T-cell (primary cell): Measurements from ENCODE around the gene NECAB2. TPM values are rescaled to one million over a fixed set of nuclear protein-coding genes. Genes with fewer than 3 reads are reported as not detected.

Source experiments
- ATAC-seq, 4 experiments: fragments of 200-7000 bp in 3 of 4; fragments of 150-1000 bp in 1 of 4; cut with Tn5 transposase; replicated peaks in 1 of 4; 1 replicate in 3 of 4; 2 replicates in 1 of 4; pipeline ENCODE4 v1.10.0; 2021; ENCODE audit warnings: moderate library complexity in 3 of 4, mild to moderate bottlenecking in 2 of 4, moderate number of reproducible peaks in 1 of 4
- CTCF ChIA-PET, 2 donors: fragments of 300-600 bp; sonication (Branson Sonifier 250); formaldehyde crosslinking; loops; one replicate each; lab custom pipeline; 2022; ENCODE audit warnings: antibody characterized with exemption in 2 of 2; lab: Charles Lee
- POLR2A ChIA-PET, 2 donors: fragments of 300-600 bp; sonication (Branson Sonifier 250); formaldehyde crosslinking; loops; one replicate each; lab custom pipeline; 2022; ENCODE audit warnings: antibody characterized with exemption in 2 of 2; lab: Charles Lee
- DNase-seq, 35 experiments: peaks; one replicate each; pipeline versions ENCODE4 v3.0.0 to v3.0.0-alpha.2; 2013 to 2023
- H3K27ac ChIP-seq: one replicate; pipeline ENCODE4 v1.5.1; 2013; ENCODE audit warnings: low read length
- H3K27me3 ChIP-seq, 2 experiments: replicated peaks in 1 of 2; 1 replicate in 1 of 2; 2 replicates in 1 of 2; pipeline versions ENCODE4 v1.6.1 to v1.7.0; 2013; ENCODE audit warnings: low read length in 1 of 2, mixed read lengths in 1 of 2; ENCODE audit not compliant: control insufficient read depth in 2 of 2, insufficient read depth in 2 of 2; ENCODE audit errors: extremely low read depth in 1 of 2
- H3K36me3 ChIP-seq, 2 donors: 1 replicate in 1 of 2; 2 replicates in 1 of 2; pipeline versions ENCODE4 v1.6.1 to v1.7.0; 2013; ENCODE audit warnings: low read length in 1 of 2; ENCODE audit not compliant: control insufficient read depth in 2 of 2, insufficient read depth in 1 of 2; ENCODE audit errors: extremely low read depth in 1 of 2
- H3K4me1 ChIP-seq, 2 experiments: 1 replicate in 1 of 2; 2 replicates in 1 of 2; pipeline versions ENCODE4 v1.6.1 to v1.7.0; 2013; ENCODE audit warnings: low read length in 2 of 2, mixed read lengths in 1 of 2; ENCODE audit not compliant: insufficient read depth in 2 of 2, control insufficient read depth in 1 of 2; ENCODE audit errors: extremely low read depth in 1 of 2
- H3K4me3 ChIP-seq, 2 donors: 1 replicate in 1 of 2; 2 replicates in 1 of 2; pipeline versions ENCODE4 v1.5.1 to v1.7.0; 2013; ENCODE audit warnings: mild to moderate bottlenecking in 2 of 2, low read length in 1 of 2, moderate library complexity in 1 of 2; ENCODE audit not compliant: control insufficient read depth in 1 of 2; ENCODE audit errors: extremely low read depth in 1 of 2
- H3K9me3 ChIP-seq: 2 replicates; pipeline ENCODE4 v1.7.0; 2013
- H3K27ac Mint-ChIP-seq, 2 donors: one replicate each; pipeline ENCODE4 v1.8.0; 2020 to 2021; ENCODE audit warnings: mild to moderate bottlenecking in 2 of 2, mixed read lengths in 2 of 2
- H3K27me3 Mint-ChIP-seq, 2 donors: one replicate each; pipeline ENCODE4 v1.8.0; 2021 to 2022; ENCODE audit warnings: mixed read lengths in 2 of 2
- H3K36me3 Mint-ChIP-seq: one replicate; pipeline ENCODE4 v1.8.0; 2021; ENCODE audit warnings: mixed read lengths
- H3K4me1 Mint-ChIP-seq, 3 donors: one replicate each; pipeline ENCODE4 v1.8.0; 2020 to 2022; ENCODE audit warnings: mixed read lengths in 3 of 3, mild to moderate bottlenecking in 1 of 3
- H3K4me3 Mint-ChIP-seq, 3 donors: one replicate each; pipeline ENCODE4 v1.8.0; 2020 to 2022; ENCODE audit warnings: mild to moderate bottlenecking in 3 of 3, mixed read lengths in 3 of 3, moderate library complexity in 3 of 3
- H3K9me3 Mint-ChIP-seq, 3 donors: one replicate each; pipeline ENCODE4 v1.8.0; 2020 to 2022; ENCODE audit warnings: mixed read lengths in 3 of 3
- WGBS: methylation state at CpG from one replicate; pipeline ENCODE4 v1.1.5; 2013; ENCODE audit warnings: missing lambda C conversion rate; ENCODE audit not compliant: insufficient coverage; 5-methylcytosine and 5-hydroxymethylcytosine counted together
- total RNA-seq, 35 experiments: library from RNA in 6 of 35; stranded (reverse) in 6 of 35; fragments of 120-200 nt in 1 of 35; gene quantifications; one replicate each; pipeline versions ENCODE4 v1.2.1 to v1.2.4 and lab custom pipeline; 2013 to 2026

The NECAB2 gene
- total RNA-seq, 5 donors from 2014 or later (not counting 1 experiment from before 2014, with no cell fraction given), result not detected

DNA sequence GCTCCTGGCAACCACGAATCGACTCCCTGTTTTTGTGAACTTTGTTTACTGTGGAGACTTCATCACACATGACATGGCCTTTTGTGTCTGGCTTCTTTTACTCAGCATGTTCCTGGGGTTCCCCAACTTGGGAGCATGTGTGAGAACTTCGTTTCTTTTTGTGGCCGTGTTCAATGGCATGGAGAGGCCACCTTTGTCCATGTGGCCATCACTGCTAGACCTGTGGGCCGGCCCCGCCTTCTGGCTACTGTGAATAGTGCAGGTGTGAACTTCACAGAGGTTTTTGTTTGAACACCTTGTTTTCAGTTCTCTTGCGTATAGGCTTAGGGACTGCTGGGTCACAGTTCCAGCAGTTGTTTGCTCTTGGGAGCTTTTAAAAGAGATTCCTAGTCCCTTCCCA lies 80.2 kb downstream of the NECAB2 start:
- H3K4me3 ChIP-seq, result no peak overlapping the region
- H3K27me3 Mint-ChIP-seq, result peaks cover 12 to 15% of the 10 kb centered on the region in 2 donors
- WGBS, result 92% methylated on average over 6 of the region's 7 CpGs
- H3K9me3 Mint-ChIP-seq, result no peaks in the 10 kb centered on the region
- no peaks in the 10 kb centered on the region for H3K9me3 ChIP-seq
- ChIA-PET CTCF (no interaction called here), POLR2A (interaction anchor here in 1 of 2 donors (0.5 kb wide), 1 partner anchor 10 kb away, joined by 3 read pairs; no protein-coding TSS in a partner anchor)
- ATAC-seq, result no peak
- H3K36me3 Mint-ChIP-seq, result peaks cover 23% of the 10 kb centered on the region
- peaks cover 12 to 30% of the 10 kb centered on the region in 2 donors for H3K36me3 ChIP-seq
- H3K4me3 Mint-ChIP-seq, result no peak overlapping the region
- peaks cover 2 to 8% (median 5%) of the 10 kb centered on the region in 3 donors for H3K4me1 Mint-ChIP-seq
- peaks cover 0 to 17% of the 10 kb centered on the region in 2 experiments for H3K27me3 ChIP-seq
- DNase-seq, result no peak
- no peak overlapping the region for H3K27ac Mint-ChIP-seq
- H3K4me1 ChIP-seq, result peaks cover 0 to 2% of the 10 kb centered on the region in 2 experiments
- no peak overlapping the region for H3K27ac ChIP-seq

DNA sequence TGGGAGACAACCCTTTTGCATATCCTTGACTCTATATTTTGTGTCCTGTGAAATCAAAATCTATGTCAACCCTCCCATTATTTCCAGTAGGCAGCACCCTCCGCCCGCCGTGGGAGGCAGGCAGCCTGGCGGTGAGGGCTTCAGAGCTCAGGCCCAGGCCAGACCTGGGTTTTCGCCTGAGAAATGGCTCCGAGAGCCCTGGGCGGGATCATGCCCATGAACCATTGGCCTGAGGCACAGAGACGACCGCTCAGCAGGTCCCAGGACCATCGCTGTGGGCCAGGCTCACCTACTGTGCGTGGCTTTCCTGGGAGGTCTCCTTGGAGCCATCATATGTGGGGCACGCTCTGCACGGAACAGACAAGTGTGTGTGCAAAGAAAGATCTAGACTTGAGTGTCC lies 80.8 kb downstream of the NECAB2 start:
- H3K36me3 ChIP-seq, result peaks cover 14 to 36% of the 10 kb centered on the region in 2 donors
- no peak overlapping the region for H3K27ac ChIP-seq
- no peaks in the 10 kb centered on the region for H3K9me3 ChIP-seq
- ChIA-PET POLR2A (no interaction called here), CTCF (no interaction called here)
- no peak overlapping the region for H3K4me3 Mint-ChIP-seq
- no peak overlapping the region for H3K4me3 ChIP-seq
- H3K4me1 ChIP-seq, result no peaks in the 10 kb centered on the region
- H3K9me3 Mint-ChIP-seq, result no peaks in the 10 kb centered on the region
- WGBS, result 84% methylated on average over 10 of the region's 13 CpGs
- H3K36me3 Mint-ChIP-seq, result peaks cover 28% of the 10 kb centered on the region
- H3K27ac Mint-ChIP-seq, result no peak overlapping the region
- peaks cover 6 to 10% of the 10 kb centered on the region in 2 donors for H3K27me3 Mint-ChIP-seq
- H3K4me1 Mint-ChIP-seq, result peaks cover under 1 to 3% (median 1%) of the 10 kb centered on the region in 3 donors
- ATAC-seq (no peak), DNase-seq (no peak)
- H3K27me3 ChIP-seq, result peaks cover 0 to 11% of the 10 kb centered on the region in 2 experiments

- no peaks in the 10 kb centered on the region for H3K9me3 ChIP-seq
Measured at GRCh38 chr16:84049403-84050060, 81.5 kb downstream of the NECAB2 start.

DNA sequence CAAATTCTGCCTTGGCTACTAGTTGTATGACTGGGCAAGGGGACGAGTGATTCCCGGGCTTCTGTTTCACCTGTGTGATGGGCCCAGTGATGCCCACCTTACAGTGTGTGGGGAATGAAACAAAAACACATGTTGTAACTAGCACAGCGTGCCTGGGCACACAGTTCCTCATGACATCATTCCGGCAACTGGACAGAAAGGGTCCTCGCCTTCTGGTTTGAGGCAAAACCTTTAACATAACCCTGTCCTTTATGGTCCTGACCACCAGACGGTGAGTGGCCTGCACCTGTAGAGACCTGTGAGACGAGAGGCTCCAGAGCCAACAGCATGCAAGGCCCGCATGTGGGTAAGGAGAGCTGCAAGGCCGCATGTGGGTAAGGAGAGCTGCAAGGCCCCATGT lies 82.3 kb downstream of the NECAB2 start:
- Mint-ChIP-seq H3K9me3 (no peaks in the 10 kb centered on the region), H3K4me3 (no peak overlapping the region), H3K27me3 (no peaks in the 10 kb centered on the region), H3K36me3 (peaks cover 41% of the 10 kb centered on the region), H3K27ac (no peak overlapping the region), H3K4me1 (no peaks in the 10 kb centered on the region)
- H3K27ac ChIP-seq, result no peak overlapping the region
- H3K27me3 ChIP-seq, result peaks cover 0 to 2% of the 10 kb centered on the region in 2 experiments
- no peaks in the 10 kb centered on the region for H3K9me3 ChIP-seq
- H3K36me3 ChIP-seq, result peaks cover 29 to 50% of the 10 kb centered on the region in 2 donors
- ChIA-PET CTCF (interaction anchor here in 1 of 2 donors (0.6 kb wide), 1 partner anchor 11 kb away, joined by 5 read pairs; no protein-coding TSS in a partner anchor), POLR2A (no interaction called here)
- ATAC-seq (no peak), DNase-seq (no peak)
- H3K4me1 ChIP-seq, result no peaks in the 10 kb centered on the region
- no peak overlapping the region for H3K4me3 ChIP-seq
- 93% methylated on average over 9 of the region's 9 CpGs for WGBS

More at GRCh38 chr16:84049403-84050060, 81.5 kb downstream of the NECAB2 start:
- no peaks in the 10 kb centered on the region for H3K4me1 ChIP-seq
- H3K36me3 Mint-ChIP-seq, result peaks cover 35% of the 10 kb centered on the region
- no peaks in the 10 kb centered on the region for H3K4me1 Mint-ChIP-seq
- ChIA-PET POLR2A (no interaction called here), CTCF (no interaction called here)
- H3K9me3 Mint-ChIP-seq, result no peaks in the 10 kb centered on the region
- WGBS, result 86% methylated on average over 13 of the region's 13 CpGs
- H3K4me3 Mint-ChIP-seq, result no peak overlapping the region
- ATAC-seq, result no peak
- no peak for DNase-seq
- H3K4me3 ChIP-seq, result no peak overlapping the region
- H3K27ac Mint-ChIP-seq, result no peak overlapping the region
- peaks cover 21 to 42% of the 10 kb centered on the region in 2 donors for H3K36me3 ChIP-seq
- no peak overlapping the region for H3K27ac ChIP-seq
- H3K27me3 Mint-ChIP-seq, result peaks cover under 1 to 4% of the 10 kb centered on the region in 2 donors
- peaks cover 0 to 6% of the 10 kb centered on the region in 2 experiments for H3K27me3 ChIP-seq

DNA sequence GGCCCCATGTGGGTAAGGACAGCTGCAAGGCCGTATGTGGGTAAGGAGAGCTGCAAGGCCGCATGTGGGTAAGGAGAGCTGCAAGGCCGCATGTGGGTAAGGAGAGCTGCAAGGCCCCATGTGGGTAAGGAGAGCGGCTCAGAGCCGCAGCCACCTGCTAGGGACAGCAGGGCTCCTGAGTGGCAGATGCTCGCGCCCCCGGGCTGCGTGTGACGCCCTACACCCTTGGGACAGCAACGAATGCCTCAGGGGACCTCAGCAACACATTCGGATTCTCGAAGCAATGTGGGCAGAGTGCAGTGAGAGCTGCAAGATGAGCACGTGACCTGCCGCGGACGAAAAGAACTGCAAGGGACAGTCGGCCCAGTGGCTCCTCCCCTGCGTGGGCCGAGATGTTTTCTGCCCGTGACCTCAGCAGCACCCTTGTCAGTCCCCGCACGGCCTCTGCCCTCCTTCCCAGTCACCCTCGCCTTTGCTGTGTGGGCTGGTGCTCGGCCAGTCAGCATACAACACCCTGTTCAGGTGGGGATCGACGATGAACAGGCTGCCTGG lies 84.1 kb downstream of the NECAB2 start:
- no peaks in the 10 kb centered on the region for H3K9me3 ChIP-seq
- ChIA-PET POLR2A (no interaction called here), CTCF (interaction anchor here in 1 of 2 donors (0.7 kb wide), 1 partner anchor 15 kb away, joined by 3 read pairs; no protein-coding TSS in a partner anchor)
- H3K4me3 ChIP-seq, result no peak overlapping the region
- H3K27ac ChIP-seq, result no peak overlapping the region
- H3K4me1 ChIP-seq, result no peaks in the 10 kb centered on the region
- 93% methylated on average over 21 of the region's 27 CpGs for WGBS
- peaks cover 45 to 68% of the 10 kb centered on the region in 2 donors for H3K36me3 ChIP-seq
- no peaks in the 10 kb centered on the region for H3K27me3 ChIP-seq
- no peak overlapping the region for H3K4me3 Mint-ChIP-seq
- no peaks in the 10 kb centered on the region for H3K4me1 Mint-ChIP-seq
- H3K9me3 Mint-ChIP-seq, result no peaks in the 10 kb centered on the region
- H3K27me3 Mint-ChIP-seq, result no peaks in the 10 kb centered on the region
- no peak for ATAC-seq
- DNase-seq, result no peak
- peaks cover 55% of the 10 kb centered on the region for H3K36me3 Mint-ChIP-seq
- H3K27ac Mint-ChIP-seq, result no peak overlapping the region
